A673 (cell line): Measurements from ENCODE around the gene OMP. TPM values are rescaled to one million over a fixed set of nuclear protein-coding genes. Genes with fewer than 3 reads are reported as not detected.

Source experiments
- BruUV-seq: library from RNA; stranded (reverse); fragments of 400-500 nt; replicated peaks from 2 replicates; lab custom pipeline; 2021; lab: Mats Ljungman, UMichigan
- CTCF ChIA-PET: fragments of 300-600 bp; sonication (Branson Sonifier 250); formaldehyde crosslinking; loops from one replicate; lab custom pipeline; 2022; ENCODE audit warnings: antibody characterized with exemption; lab: Charles Lee
- POLR2A ChIA-PET: fragments of 300-600 bp; sonication (Branson Sonifier 250); formaldehyde crosslinking; loops from one replicate; lab custom pipeline; 2022; ENCODE audit warnings: antibody characterized with exemption; ENCODE audit not compliant: low non-redundant PET; lab: Charles Lee
- DNase-seq: peaks from one replicate; pipeline ENCODE4 v3.0.0-alpha.2; 2015; ENCODE audit warnings: low spot score
- H3K27ac ChIP-seq: fragments of 200-600 bp; sonication (generic); 2 replicates; pipeline ENCODE4 v1.5.1; 2016; ENCODE audit warnings: mixed run types, low read depth, mild to moderate bottlenecking, mixed read lengths, antibody characterized with exemption, low read length; ENCODE audit not compliant: poor library complexity, severe bottlenecking
- H3K27me3 ChIP-seq: fragments of 200-600 bp; sonication (generic); replicated peaks from 2 replicates; pipeline ENCODE4 v1.6.1; 2017; ENCODE audit warnings: mixed run types, low read depth, mild to moderate bottlenecking, mixed read lengths, antibody characterized with exemption, low read length; ENCODE audit not compliant: insufficient read depth, poor library complexity
- H3K36me3 ChIP-seq: fragments of 200-600 bp; sonication (generic); 2 replicates; pipeline ENCODE4 v1.6.1; 2016; ENCODE audit warnings: mixed run types, mild to moderate bottlenecking, mixed read lengths, antibody characterized with exemption, low read length; ENCODE audit not compliant: insufficient read depth, poor library complexity, severe bottlenecking
- H3K4me1 ChIP-seq: fragments of 200-600 bp; sonication (generic); 2 replicates; pipeline ENCODE4 v1.6.1; 2017; ENCODE audit warnings: mixed run types, mild to moderate bottlenecking, mixed read lengths, antibody characterized with exemption, low read length; ENCODE audit not compliant: insufficient read depth, poor library complexity, severe bottlenecking
- H3K4me3 ChIP-seq: fragments of 200-600 bp; sonication (generic); 2 replicates; pipeline ENCODE4 v1.5.1; 2016; ENCODE audit warnings: low read depth, mixed run types, mild to moderate bottlenecking, mixed read lengths, low read length; ENCODE audit not compliant: poor library complexity, severe bottlenecking
- H3K9me3 ChIP-seq: fragments of 200-600 bp; sonication (generic); 2 replicates; pipeline ENCODE4 v1.6.1; 2016; ENCODE audit warnings: mixed run types, low read depth, mild to moderate bottlenecking, mixed read lengths, antibody characterized with exemption, low read length; ENCODE audit not compliant: poor library complexity, severe bottlenecking
- CTCF ChIP-seq: fragments of 300-800, 200-600 bp; sonication (generic); conservative IDR thresholded peaks from 2 replicates; pipeline ENCODE4 v1.5.1; 2017; ENCODE audit warnings: low read depth, mild to moderate bottlenecking, antibody characterized with exemption, low read length, moderate library complexity, mixed read lengths
- EZH2 ChIP-seq: fragments of 200-600 bp; sonication (generic); IDR thresholded peaks from 2 replicates; pipeline ENCODE4 v1.6.1; 2017; ENCODE audit warnings: borderline replicate concordance, low read depth, mild to moderate bottlenecking, mixed read lengths, antibody characterized with exemption, low read length; ENCODE audit not compliant: poor library complexity, severe bottlenecking
- intact Hi-C: fragments of 100-400 bp; cut with micrococcal nuclease; formaldehyde crosslinking; loops from one replicate; pipeline ENCODE4 v1.10.0; 2022; ENCODE audit not compliant: unreplicated experiment
- total RNA-seq: library from RNA; stranded (reverse); gene quantifications from 2 replicates; pipeline ENCODE4 v1.2.3, GENCODE V29; 2021

The OMP gene
- total RNA-seq, 1 experiment from 2014 or later = not detected

- H3K36me3 ChIP-seq = no peaks in the 10 kb centered on the region
- ChIA-PET CTCF (interaction anchor here (0.6 to 1.9 kb wide), 9 partner anchors 12 to 493 kb away, joined by 3 to 9 read pairs (median 4); no protein-coding TSS in a partner anchor), POLR2A (no interaction called here)
- H3K27ac ChIP-seq = no peak overlapping the region
- H3K4me1 ChIP-seq = no peaks in the 10 kb centered on the region
- intact Hi-C loops = loop anchor here (1.0 to 5.0 kb wide), 3 partner anchors 60 to 490 kb away; no protein-coding TSS in a partner anchor
- TF ChIP-seq EZH2 = no peak
- TF ChIP-seq CTCF = no peak
- no peaks in the 10 kb centered on the region for H3K9me3 ChIP-seq
- no peak for DNase-seq
- BruUV-seq = no TSS peak
- H3K4me3 ChIP-seq = peak overlapping the region; percentile 43
- H3K27me3 ChIP-seq = no peaks in the 10 kb centered on the region
Measured at GRCh38 chr11:77126861-77127234, 24.2 kb downstream of the OMP start.

GRCh38 chr11:77127235-77127911, 24.7 kb downstream of the OMP start:
- no peaks in the 10 kb centered on the region for H3K4me1 ChIP-seq
- peak; percentile 100 for TF ChIP-seq CTCF
- no peak for TF ChIP-seq EZH2
- no peaks in the 10 kb centered on the region for H3K27me3 ChIP-seq
- BruUV-seq = no TSS peak
- intact Hi-C loops = loop anchor here (1.0 to 5.0 kb wide), 3 partner anchors 60 to 490 kb away; no protein-coding TSS in a partner anchor
- POLR2A ChIA-PET = no interaction called here
- no peak overlapping the region for H3K27ac ChIP-seq
- CTCF ChIA-PET = interaction anchor here (0.6 to 1.9 kb wide), 9 partner anchors 12 to 492 kb away, joined by 3 to 9 read pairs (median 4); no protein-coding TSS in a partner anchor
- H3K9me3 ChIP-seq = no peaks in the 10 kb centered on the region
- no peaks in the 10 kb centered on the region for H3K36me3 ChIP-seq
- peak overlapping the region; percentile 43 for H3K4me3 ChIP-seq
- peak; percentile 55 for DNase-seq

- ChIA-PET CTCF (interaction anchor here (0.6 to 1.9 kb wide), 7 partner anchors 13 to 421 kb away, joined by 3 to 9 read pairs (median 5); no protein-coding TSS in a partner anchor), POLR2A (no interaction called here)
- Histone ChIP-seq H3K4me3 (peak within 1 kb of the TSS; percentile 43), H3K27ac (no peak within 1 kb of the TSS), H3K36me3 (no peaks in the 10 kb centered on the region), H3K27me3 (no peaks in the 10 kb centered on the region), H3K9me3 (no peaks in the 10 kb centered on the region), H3K4me1 (no peaks in the 10 kb centered on the region)
- no peak for DNase-seq
- BruUV-seq = no TSS peak
- intact Hi-C loops = loop anchor here (1.0 to 5.0 kb wide), 3 partner anchors 59 to 489 kb away; no protein-coding TSS in a partner anchor
- TF ChIP-seq EZH2 = no peak
Measured at GRCh38 chr11:77127920-77128691, 25.5 kb downstream of the OMP start, which contains the start of gene MYO7A. MYO7A (plus strand) TSS chr11:77128246; CDS start chr11:77130635, 2,389 bp downstream.
